ENCODE data around the gene AFF3. TPM values are rescaled to one million over a fixed set of nuclear protein-coding genes. Genes with fewer than 3 reads are reported as not detected.
A peak's percentile ranks its signal among the peaks of the same experiment; 100 is the strongest.

Gene AFF3
- total and polyA plus RNA-seq, 2 of the 8 experiments (the other 6 are each of a cell fraction or from before 2014, with no cell fraction given), result 0.27 to 3.0 TPM

DNA sequence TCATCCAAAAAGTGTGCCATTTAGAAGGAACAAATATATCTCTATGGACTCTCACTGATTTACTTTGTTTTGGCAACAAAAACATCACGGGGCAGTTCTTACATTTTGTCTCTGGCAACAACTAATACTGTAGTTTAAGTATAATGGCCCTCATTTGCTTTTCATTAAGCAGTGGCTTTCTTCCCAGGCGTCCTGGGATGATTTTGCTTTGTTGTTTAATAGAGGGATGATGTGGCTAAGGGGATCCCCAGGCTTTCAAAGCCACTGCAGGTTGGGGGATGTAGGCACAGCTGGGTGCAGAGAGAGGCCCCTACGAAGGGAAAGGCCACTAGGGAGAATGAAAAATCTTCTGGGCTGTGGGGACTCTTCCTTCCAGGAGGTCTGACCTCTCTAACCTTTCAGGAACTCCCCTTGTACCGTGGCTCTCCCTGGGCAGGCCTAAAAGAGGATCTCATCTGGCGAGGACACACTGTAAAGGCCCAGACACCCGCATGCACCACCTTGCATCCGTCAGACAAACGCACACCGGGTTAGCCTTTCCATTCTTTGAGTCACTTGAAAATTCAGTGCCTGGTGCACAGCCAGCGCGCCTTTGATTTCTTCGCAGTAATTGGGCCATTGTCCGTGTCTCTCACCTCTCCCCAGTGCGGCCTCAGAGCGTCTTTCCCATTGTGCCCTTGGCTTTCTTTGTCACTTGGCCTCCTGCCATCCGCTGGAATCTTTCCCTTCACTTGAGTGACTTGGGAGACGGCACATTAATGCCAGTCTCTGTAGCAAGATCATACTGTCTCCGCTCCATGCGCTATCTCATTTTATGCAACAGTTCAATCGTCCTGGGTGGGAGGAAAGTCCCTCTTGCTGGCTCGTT lies 40.3 kb upstream of the AFF3 start (continued):
- TF ChIP-seq, protein P1, sequence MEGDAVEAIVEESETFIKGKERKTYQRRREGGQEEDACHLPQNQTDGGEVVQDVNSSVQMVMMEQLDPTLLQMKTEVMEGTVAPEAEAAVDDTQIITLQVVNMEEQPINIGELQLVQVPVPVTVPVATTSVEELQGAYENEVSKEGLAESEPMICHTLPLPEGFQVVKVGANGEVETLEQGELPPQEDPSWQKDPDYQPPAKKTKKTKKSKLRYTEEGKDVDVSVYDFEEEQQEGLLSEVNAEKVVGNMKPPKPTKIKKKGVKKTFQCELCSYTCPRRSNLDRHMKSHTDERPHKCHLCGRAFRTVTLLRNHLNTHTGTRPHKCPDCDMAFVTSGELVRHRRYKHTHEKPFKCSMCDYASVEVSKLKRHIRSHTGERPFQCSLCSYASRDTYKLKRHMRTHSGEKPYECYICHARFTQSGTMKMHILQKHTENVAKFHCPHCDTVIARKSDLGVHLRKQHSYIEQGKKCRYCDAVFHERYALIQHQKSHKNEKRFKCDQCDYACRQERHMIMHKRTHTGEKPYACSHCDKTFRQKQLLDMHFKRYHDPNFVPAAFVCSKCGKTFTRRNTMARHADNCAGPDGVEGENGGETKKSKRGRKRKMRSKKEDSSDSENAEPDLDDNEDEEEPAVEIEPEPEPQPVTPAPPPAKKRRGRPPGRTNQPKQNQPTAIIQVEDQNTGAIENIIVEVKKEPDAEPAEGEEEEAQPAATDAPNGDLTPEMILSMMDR (IDR thresholded peaks at IDR 0.05; ENCODE audit: control extremely low read depth in 1 of 3, insufficient read depth in 1 of 3, low read depth in 1 of 3, low read length in 3 of 3), result no peak
- TF ChIP-seq SUZ12 (IDR thresholded peaks at IDR 0.05; ENCODE audit: low read length), result peak; percentile 33; the same call in 1 of the 2 replicates
- no peak for TF ChIP-seq GABPA (IDR thresholded peaks at IDR 0.05; ENCODE audit: borderline replicate concordance, insufficient read depth, low read length)
- TF ChIP-seq KDM4A (IDR thresholded peaks at IDR 0.05; ENCODE audit: low read depth, low read length, severe bottlenecking), result peak; percentile 27
- TF ChIP-seq SAP30 (IDR thresholded peaks at IDR 0.05; ENCODE audit: insufficient read depth, insufficient replicate concordance, low read length), result no peak
- no peak for TF ChIP-seq TBP (IDR thresholded peaks at IDR 0.05; ENCODE audit: low read depth, low read length)
- TF ChIP-seq KDM1A (IDR thresholded peaks at IDR 0.05; ENCODE audit: borderline replicate concordance, low read length), result no peak
- TF ChIP-seq HDAC2 (IDR thresholded peaks at IDR 0.05; ENCODE audit: borderline replicate concordance in 1 of 2, low read depth in 2 of 2, low read length in 2 of 2), result peak in 1 of 2 experiments; percentile 62; a peak in 1 of 4 replicates
- no peak for TF ChIP-seq CTBP2 (IDR thresholded peaks at IDR 0.05; ENCODE audit: borderline replicate concordance, insufficient read depth, insufficient read length, low read length)
- TF ChIP-seq TCF12 (IDR thresholded peaks at IDR 0.05; ENCODE audit: low read depth, low read length), result 0 out of 2 replicates have a peak, but pooled peaks have one; percentile 45
- TF ChIP-seq SP2 (IDR thresholded peaks at IDR 0.05; ENCODE audit: low read length), result no peak
- TF ChIP-seq SIX5 (IDR thresholded peaks at IDR 0.05; ENCODE audit: low read depth, low read length), result no peak
- TF ChIP-seq RNF2 (IDR thresholded peaks at IDR 0.05; ENCODE audit: borderline replicate concordance, low read depth, low read length, missing control alignments, poor library complexity, severe bottlenecking), result no peak
- no peak for TF ChIP-seq GTF2F1 (IDR thresholded peaks at IDR 0.05; ENCODE audit: borderline replicate concordance, low read depth, low read length)
- TF ChIP-seq BACH1 (IDR thresholded peaks at IDR 0.05; ENCODE audit: low read length), result no peak
- TF ChIP-seq NANOG (IDR thresholded peaks at IDR 0.05; ENCODE audit: insufficient read depth, low read depth, low read length, poor library complexity, severe bottlenecking), result peak; percentile 97
- TF ChIP-seq KDM5A (IDR thresholded peaks at IDR 0.05; ENCODE audit: low read length), result no peak
- TF ChIP-seq ZNF274 (IDR thresholded peaks at IDR 0.05; ENCODE audit: borderline replicate concordance, extremely low read depth, low read length), result no peak
- TF ChIP-seq POU5F1 (IDR thresholded peaks at IDR 0.05; ENCODE audit: low read depth, low read length), result no peak
